GM21367 (cell line): Measurements from ENCODE around the gene SHTN1.

ENCODE experiments used
- ATAC-seq: cut with Tn5 transposase; IDR thresholded peaks from one replicate; pipeline ENCODE4 v1.9.1; 2021; ENCODE audit not compliant: unreplicated experiment

Gene SHTN1

GRCh38 chr10:116838143-116838725 lies 166.8 kb downstream of the SHTN1 start:
- peak; percentile 92 for ATAC-seq

GRCh38 chr10:116836902-116837523 lies 168.0 kb downstream of the SHTN1 start:
- no peak for ATAC-seq

- ATAC-seq: no peak
These were observed 168.9 kb downstream of the SHTN1 start for GRCh38 chr10:116836083-116836482.

- ATAC-seq: no peak
These were observed 169.3 kb downstream of the SHTN1 start for GRCh38 chr10:116835658-116836057.

GRCh38 chr10:116833986-116834985 lies 170.7 kb downstream of the SHTN1 start:
- ATAC-seq: no peak

GRCh38 chr10:116831790-116832189 lies 173.2 kb downstream of the SHTN1 start:
- ATAC-seq: no peak
